ENCODE measurements around the gene HACD4.
"Not testable (repeated sequence)": the region's sequence is repeated elsewhere in the genome, so short reads cannot be mapped to it uniquely, and the experiment has no call there.

The HACD4 gene

GRCh38 chr9:20974191-20974938, 57.1 kb downstream of the HACD4 start:
- not testable (repeated sequence) for DNase-seq (ENCODE audit: extremely low spot score, insufficient read length, low read depth); FAIRE-seq

- peak; percentile 41 for FAIRE-seq
- not testable (repeated sequence) for DNase-seq (ENCODE audit: extremely low spot score, insufficient read length, low read depth)
These were observed 58.0 kb downstream of the HACD4 start for GRCh38 chr9:20973246-20973947.

GRCh38 chr9:20972684-20973083, 58.8 kb downstream of the HACD4 start:
- FAIRE-seq = no peak
- no peak for DNase-seq (ENCODE audit: extremely low spot score, insufficient read length, low read depth)

GRCh38 chr9:20962536-20963225, 68.8 kb downstream of the HACD4 start:
- FAIRE-seq (no peak), DNase-seq (ENCODE audit: extremely low spot score, insufficient read length, low read depth) (no peak)

GRCh38 chr9:20950707-20951106, 80.7 kb downstream of the HACD4 start:
- DNase-seq (ENCODE audit: extremely low spot score, insufficient read length, low read depth) = no peak
- no peak for FAIRE-seq

All from GM18507 (cell line).